CD4-positive, alpha-beta T cell (primary cell): ENCODE results near the gene ERC2. TPM values are rescaled to one million over a fixed set of nuclear protein-coding genes. Genes with fewer than 3 reads are reported as not detected.

Source experiments
- ATAC-seq: fragments of 200-7000 bp; cut with Tn5 transposase; one replicate; pipeline ENCODE4 v1.10.0; 2022; ENCODE audit warnings: mild to moderate bottlenecking; ENCODE audit not compliant: poor library complexity
- CTCF ChIA-PET: fragments of 350-600 bp; sonication (Branson Sonifier 250); formaldehyde crosslinking; loops from one replicate; lab custom pipeline; 2021; ENCODE audit warnings: antibody characterized with exemption, inconsistent platforms; lab: Charles Lee
- POLR2A ChIA-PET: fragments of 350-600 bp; sonication (Branson Sonifier 250); formaldehyde crosslinking; loops from one replicate; lab custom pipeline; 2021; ENCODE audit warnings: antibody characterized with exemption, inconsistent platforms; lab: Charles Lee
- DNase-seq, 14 experiments: peaks; one replicate each; pipeline ENCODE4 v3.0.0-alpha.2; 2013 to 2020; ENCODE audit warnings: mixed read lengths in 2 of 14
- H3K27ac ChIP-seq, 2 donors: one replicate each; pipeline versions ENCODE4 v1.5.1 to v1.7.0; 2013; ENCODE audit warnings: low read length in 2 of 2, low read depth in 1 of 2, mild to moderate bottlenecking in 1 of 2
- H3K27me3 ChIP-seq, 2 experiments: 1 replicate in 1 of 2; 2 replicates in 1 of 2; pipeline versions ENCODE4 v1.6.1 to v1.7.0; 2013; ENCODE audit warnings: low read length in 2 of 2, control low read depth in 1 of 2, mild to moderate bottlenecking in 1 of 2, moderate library complexity in 1 of 2; ENCODE audit not compliant: insufficient read depth in 2 of 2, control insufficient read depth in 1 of 2
- H3K36me3 ChIP-seq: one replicate; pipeline ENCODE4 v1.6.1; 2013; ENCODE audit warnings: low read length, control low read depth; ENCODE audit not compliant: insufficient read depth
- H3K4me1 ChIP-seq: one replicate; pipeline ENCODE4 v1.6.1; 2013; ENCODE audit warnings: low read length, control low read depth; ENCODE audit not compliant: insufficient read depth
- H3K4me3 ChIP-seq: one replicate; pipeline ENCODE4 v1.5.1; 2013; ENCODE audit warnings: mild to moderate bottlenecking, low read length, moderate library complexity
- H3K9me3 ChIP-seq, 2 experiments: 1 replicate in 1 of 2; 2 replicates in 1 of 2; pipeline versions ENCODE4 v1.6.1 to v1.7.0; 2013; ENCODE audit warnings: low read length in 2 of 2, mild to moderate bottlenecking in 2 of 2, control low read depth in 1 of 2, moderate library complexity in 1 of 2; ENCODE audit not compliant: control insufficient read depth in 1 of 2, insufficient read depth in 1 of 2
- H3K27ac Mint-ChIP-seq: one replicate; pipeline ENCODE4 v1.8.0; 2020; ENCODE audit warnings: mixed read lengths
- H3K27me3 Mint-ChIP-seq: one replicate; pipeline ENCODE4 v1.8.0; 2021; ENCODE audit warnings: mixed read lengths
- H3K36me3 Mint-ChIP-seq: one replicate; pipeline ENCODE4 v1.8.0; 2021; ENCODE audit warnings: low read depth, mixed read lengths
- H3K4me1 Mint-ChIP-seq: one replicate; pipeline ENCODE4 v1.8.0; 2021; ENCODE audit warnings: low read depth, mixed read lengths
- H3K4me3 Mint-ChIP-seq: one replicate; pipeline ENCODE4 v1.8.0; 2020; ENCODE audit warnings: mild to moderate bottlenecking, mixed read lengths
- H3K9me3 Mint-ChIP-seq: one replicate; pipeline ENCODE4 v1.8.0; 2020; ENCODE audit warnings: mixed read lengths
- CTCF ChIP-seq: fragments of 200-600 bp; IDR thresholded peaks from one replicate; pipeline ENCODE4 v1.8.0; 2022; ENCODE audit warnings: antibody characterized with exemption, mild to moderate bottlenecking
- intact Hi-C, 2 experiments: fragments of 100-400 bp; cut with DNase I in 1 of 2; cut with micrococcal nuclease in 1 of 2; formaldehyde crosslinking; loops; one replicate each; pipeline versions ENCODE4 v1.15.1 to v1.9.0; 2023 to 2025; cut with DNase I, micrococcal nuclease
- total RNA-seq, 174 experiments: library from RNA in 2 of 174; stranded (reverse) in 2 of 174; gene quantifications; one replicate each; pipeline ENCODE4 v1.2.3 and lab custom pipeline; 2021 to 2026

ERC2 gene
- total RNA-seq, 2 experiments from 2014 or later = not detected

DNA sequence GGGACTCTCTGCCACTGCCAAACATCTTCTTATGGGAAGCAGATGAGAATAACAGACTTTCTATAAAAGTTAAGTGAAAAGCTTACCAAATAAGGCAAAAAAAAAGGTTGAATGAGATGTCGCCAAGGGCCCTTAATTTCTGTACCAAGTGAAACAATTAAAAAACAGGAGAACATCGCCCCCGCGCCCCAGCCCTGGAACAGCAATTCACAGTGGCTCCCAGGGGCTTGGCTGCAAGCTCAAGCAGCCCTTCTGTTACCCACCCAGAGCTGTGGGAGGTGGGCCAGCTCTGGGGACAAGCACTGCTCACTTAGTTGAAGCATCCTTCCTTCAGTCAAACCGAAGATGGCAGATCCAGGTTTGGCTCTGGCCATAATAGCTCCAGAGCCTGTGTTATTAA is 208.0 kb downstream of the ERC2 start:
- H3K9me3 Mint-ChIP-seq = no peaks in the 10 kb centered on the region
- no peaks in the 10 kb centered on the region for H3K36me3 Mint-ChIP-seq
- H3K4me3 Mint-ChIP-seq = no peak overlapping the region
- no peak overlapping the region for H3K27ac Mint-ChIP-seq
- peaks cover 0 to 7% of the 10 kb centered on the region in 2 experiments for H3K9me3 ChIP-seq
- H3K27ac ChIP-seq = no peak overlapping the region
- TF ChIP-seq CTCF = no peak
- ChIA-PET CTCF (no interaction called here), POLR2A (interaction anchor here (1.3 kb wide), 1 partner anchor 9 kb away, joined by 3 read pairs; no protein-coding TSS in a partner anchor)
- peaks cover 37% of the 10 kb centered on the region for H3K27me3 Mint-ChIP-seq
- intact Hi-C loops = no loop called here
- no peak overlapping the region for H3K4me3 ChIP-seq
- peaks cover 0 to 4% of the 10 kb centered on the region in 2 experiments for H3K27me3 ChIP-seq
- no peaks in the 10 kb centered on the region for H3K36me3 ChIP-seq
- no peaks in the 10 kb centered on the region for H3K4me1 Mint-ChIP-seq
- DNase-seq = no peak
- ATAC-seq = no peak
- no peaks in the 10 kb centered on the region for H3K4me1 ChIP-seq

GRCh38 chr3:56257826-56258225 is 210.4 kb downstream of the ERC2 start:
- Mint-ChIP-seq H3K4me1 (no peaks in the 10 kb centered on the region), H3K9me3 (no peaks in the 10 kb centered on the region)
- POLR2A ChIA-PET = no interaction called here

GRCh38 chr3:56254835-56255234 is 213.4 kb downstream of the ERC2 start:
- no peak overlapping the region for H3K4me3 ChIP-seq
- TF ChIP-seq CTCF = peak; percentile 16
- POLR2A ChIA-PET = no interaction called here
- H3K27ac Mint-ChIP-seq = no peak overlapping the region
- H3K4me1 Mint-ChIP-seq = no peaks in the 10 kb centered on the region
- no peaks in the 10 kb centered on the region for H3K9me3 Mint-ChIP-seq
- no peaks in the 10 kb centered on the region for H3K9me3 ChIP-seq
- no peak overlapping the region for H3K4me3 Mint-ChIP-seq
- ATAC-seq (no peak), DNase-seq (no peak)
- no peak overlapping the region for H3K27ac ChIP-seq
- no peaks in the 10 kb centered on the region for H3K36me3 Mint-ChIP-seq
- H3K36me3 ChIP-seq = no peaks in the 10 kb centered on the region
- intact Hi-C loops = loop anchor here (5.0 kb wide), 3 partner anchors 768 to 1828 kb away; partner anchors contain the start of gene WNT5A (in 1 of the 2)
- H3K4me1 ChIP-seq = no peaks in the 10 kb centered on the region
- peaks cover 10% of the 10 kb centered on the region for H3K27me3 Mint-ChIP-seq
- no peaks in the 10 kb centered on the region for H3K27me3 ChIP-seq
- CTCF ChIA-PET = interaction anchor here (0.6 kb wide), 1 partner anchor 952 kb away, joined by 4 read pairs; no protein-coding TSS in a partner anchor

More at GRCh38 chr3:56257826-56258225, 210.4 kb downstream of the ERC2 start:
- no peak for TF ChIP-seq CTCF
- no peak overlapping the region for H3K4me3 Mint-ChIP-seq
- peaks cover 0 to 4% of the 10 kb centered on the region in 2 experiments for H3K27me3 ChIP-seq
- no peaks in the 10 kb centered on the region for H3K36me3 Mint-ChIP-seq
- no peak for ATAC-seq
- H3K27ac ChIP-seq = no peak overlapping the region
- no peaks in the 10 kb centered on the region for H3K4me1 ChIP-seq
- CTCF ChIA-PET = no interaction called here
- H3K36me3 ChIP-seq = no peaks in the 10 kb centered on the region
- H3K27ac Mint-ChIP-seq = no peak overlapping the region
- no peak overlapping the region for H3K4me3 ChIP-seq
- H3K9me3 ChIP-seq = peaks cover 0 to 7% of the 10 kb centered on the region in 2 experiments
- intact Hi-C loops = no loop called here
- peaks cover 31% of the 10 kb centered on the region for H3K27me3 Mint-ChIP-seq
- no peak for DNase-seq
